K562 (cell line): ENCODE measurements around the gene DNASE1L1. TPM values are rescaled to one million over a fixed set of nuclear protein-coding genes. Genes with fewer than 3 reads are reported as not detected.
A peak's percentile ranks its signal among the peaks of the same experiment; 100 is the strongest.

Source experiments
- CBFB ChIP-seq: sonication (generic); formaldehyde crosslinking; IDR thresholded peaks from 2 replicates; pipeline ENCODE4 v1.4.0; 2020; ENCODE audit warnings: mild to moderate bottlenecking, missing genetic modification reagents
- FOXK1 ChIP-seq: sonication (generic); formaldehyde crosslinking; IDR thresholded peaks from 2 replicates; pipeline ENCODE4 v1.8.0; 2022; ENCODE audit warnings: missing genetic modification reagents, mild to moderate bottlenecking, borderline replicate concordance
- HOXB6 ChIP-seq: fragments of 250-450 bp; sonication (Bioruptor Pico); IDR thresholded peaks from 2 replicates; pipeline ENCODE4 v1.5.1; 2022; ENCODE audit warnings: mild to moderate bottlenecking, borderline replicate concordance
- ZEB2 ChIP-seq: fragments of 450-650 bp; IDR thresholded peaks from 2 replicates; pipeline ENCODE4 v1.6.1; 2016
- ZNF551 ChIP-seq: fragments of 250-450 bp; sonication (Bioruptor Pico); IDR thresholded peaks from 2 replicates; pipeline ENCODE4 v1.5.0; 2021; ENCODE audit warnings: mild to moderate bottlenecking, moderate library complexity
- ZNF830 ChIP-seq: fragments of 250-450 bp; sonication (Bioruptor Pico); IDR thresholded peaks from 2 replicates; pipeline ENCODE4 v1.5.0; 2021; ENCODE audit warnings: mild to moderate bottlenecking
- polyA plus RNA-seq, 8 experiments: library from polyadenylated mRNA; depleted of rRNA in 4 of 8; stranded (reverse) in 5 of 8; unstranded in 3 of 8; fragments of >200 nt; fragmentation: Nextera tagmentation in 2 of 8; fragmentation: Illumina TruSeq in 1 of 8; extraction: Ambion mirVana in 2 of 8; extraction: Trizol in 1 of 8; gene quantifications; 2 replicates each; pipeline versions ENCODE4 v1.2.1 to v1.2.3, GENCODE V29; 2011 to 2014; ENCODE audit warnings: inconsistent platforms in 1 of 8, missing spikeins in 1 of 8
- total RNA-seq, 7 experiments: library from RNA; depleted of rRNA in 6 of 7; stranded (reverse); fragments of >200 nt in 6 of 7; fragmentation: Illumina TruSeq in 2 of 7; extraction: Trizol in 2 of 7; gene quantifications; 2 replicates each; pipeline versions ENCODE4 v1.2.1 to v1.2.3, GENCODE V29; 2011 to 2021; ENCODE audit warnings: low replicate concordance in 1 of 7
- TF ChIP-seq, protein P1 (sequence below): fragments of 250-450 bp; sonication (Bioruptor Pico); IDR thresholded peaks from 2 replicates; pipeline ENCODE4 v1.5.0; 2020; ENCODE audit warnings: mild to moderate bottlenecking, borderline replicate concordance
- TF ChIP-seq, protein P2 (sequence below): sonication (generic); formaldehyde crosslinking; IDR thresholded peaks from 2 replicates; pipeline ENCODE4 v1.8.0; 2023; ENCODE audit warnings: mild to moderate bottlenecking, missing genetic modification reagents
- TF ChIP-seq, protein P3 (sequence below): fragments of 200-600 bp; sonication (generic); IDR thresholded peaks from one replicate; pipeline ENCODE4 v1.6.1; 2012; ENCODE audit warnings: mild to moderate bottlenecking, low read depth, low read length, inconsistent platforms

DNASE1L1 gene
- total and polyA plus RNA-seq, 9 of the 15 experiments (the other 6 are each of a cell fraction or from before 2014, with no cell fraction given), result 0.73 to 12.6 (median 7.9) TPM

DNA sequence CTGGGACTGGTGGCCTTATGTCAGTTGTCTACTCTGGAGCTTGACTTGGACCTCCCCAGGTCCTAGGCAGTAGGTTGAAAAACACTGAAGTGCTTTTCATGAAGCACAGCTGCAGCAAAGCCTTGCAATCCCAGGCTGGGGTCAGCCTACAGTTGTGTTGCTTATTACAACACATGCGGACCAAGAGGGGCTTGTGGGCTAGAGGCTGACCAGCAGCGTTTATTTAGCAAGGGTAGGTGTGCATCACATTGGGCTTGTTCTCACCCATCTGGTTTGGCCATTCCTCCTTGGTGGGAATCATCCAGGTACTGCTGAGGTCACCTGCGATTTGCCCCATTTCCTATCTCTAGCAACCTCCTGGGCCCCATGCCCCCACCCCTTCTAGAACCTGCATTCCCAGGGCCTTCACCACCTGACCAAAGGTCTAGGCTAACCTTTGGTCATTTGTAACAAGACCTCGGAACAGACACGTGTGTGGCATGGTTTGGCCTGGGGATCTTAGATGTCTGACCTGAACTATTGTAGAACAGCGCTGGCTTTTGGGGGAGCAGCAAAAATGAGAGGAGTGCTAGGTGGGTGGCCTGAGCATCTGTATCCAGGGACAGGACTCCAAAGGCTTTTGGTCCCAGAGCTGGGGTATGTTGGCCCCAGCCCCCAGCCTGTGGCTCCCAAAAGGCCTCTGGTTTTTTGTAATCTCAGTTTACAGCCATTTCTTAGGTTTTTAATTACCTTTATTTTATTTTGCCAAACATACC, 7.8 kb downstream of the DNASE1L1 start (continued):
- TF ChIP-seq, protein P1, sequence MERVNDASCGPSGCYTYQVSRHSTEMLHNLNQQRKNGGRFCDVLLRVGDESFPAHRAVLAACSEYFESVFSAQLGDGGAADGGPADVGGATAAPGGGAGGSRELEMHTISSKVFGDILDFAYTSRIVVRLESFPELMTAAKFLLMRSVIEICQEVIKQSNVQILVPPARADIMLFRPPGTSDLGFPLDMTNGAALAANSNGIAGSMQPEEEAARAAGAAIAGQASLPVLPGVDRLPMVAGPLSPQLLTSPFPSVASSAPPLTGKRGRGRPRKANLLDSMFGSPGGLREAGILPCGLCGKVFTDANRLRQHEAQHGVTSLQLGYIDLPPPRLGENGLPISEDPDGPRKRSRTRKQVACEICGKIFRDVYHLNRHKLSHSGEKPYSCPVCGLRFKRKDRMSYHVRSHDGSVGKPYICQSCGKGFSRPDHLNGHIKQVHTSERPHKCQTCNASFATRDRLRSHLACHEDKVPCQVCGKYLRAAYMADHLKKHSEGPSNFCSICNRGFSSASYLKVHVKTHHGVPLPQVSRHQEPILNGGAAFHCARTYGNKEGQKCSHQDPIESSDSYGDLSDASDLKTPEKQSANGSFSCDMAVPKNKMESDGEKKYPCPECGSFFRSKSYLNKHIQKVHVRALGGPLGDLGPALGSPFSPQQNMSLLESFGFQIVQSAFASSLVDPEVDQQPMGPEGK (CRISPR knock-in tag), result 0 out of 2 replicates have a peak, but pooled peaks have one; percentile 18
- TF ChIP-seq ZNF551 (CRISPR knock-in tag), result peak; percentile 12; the same call in 1 of the 2 replicates
- peak; percentile 98 for TF ChIP-seq FOXK1 (CRISPR knock-in tag)
- TF ChIP-seq, protein P2, sequence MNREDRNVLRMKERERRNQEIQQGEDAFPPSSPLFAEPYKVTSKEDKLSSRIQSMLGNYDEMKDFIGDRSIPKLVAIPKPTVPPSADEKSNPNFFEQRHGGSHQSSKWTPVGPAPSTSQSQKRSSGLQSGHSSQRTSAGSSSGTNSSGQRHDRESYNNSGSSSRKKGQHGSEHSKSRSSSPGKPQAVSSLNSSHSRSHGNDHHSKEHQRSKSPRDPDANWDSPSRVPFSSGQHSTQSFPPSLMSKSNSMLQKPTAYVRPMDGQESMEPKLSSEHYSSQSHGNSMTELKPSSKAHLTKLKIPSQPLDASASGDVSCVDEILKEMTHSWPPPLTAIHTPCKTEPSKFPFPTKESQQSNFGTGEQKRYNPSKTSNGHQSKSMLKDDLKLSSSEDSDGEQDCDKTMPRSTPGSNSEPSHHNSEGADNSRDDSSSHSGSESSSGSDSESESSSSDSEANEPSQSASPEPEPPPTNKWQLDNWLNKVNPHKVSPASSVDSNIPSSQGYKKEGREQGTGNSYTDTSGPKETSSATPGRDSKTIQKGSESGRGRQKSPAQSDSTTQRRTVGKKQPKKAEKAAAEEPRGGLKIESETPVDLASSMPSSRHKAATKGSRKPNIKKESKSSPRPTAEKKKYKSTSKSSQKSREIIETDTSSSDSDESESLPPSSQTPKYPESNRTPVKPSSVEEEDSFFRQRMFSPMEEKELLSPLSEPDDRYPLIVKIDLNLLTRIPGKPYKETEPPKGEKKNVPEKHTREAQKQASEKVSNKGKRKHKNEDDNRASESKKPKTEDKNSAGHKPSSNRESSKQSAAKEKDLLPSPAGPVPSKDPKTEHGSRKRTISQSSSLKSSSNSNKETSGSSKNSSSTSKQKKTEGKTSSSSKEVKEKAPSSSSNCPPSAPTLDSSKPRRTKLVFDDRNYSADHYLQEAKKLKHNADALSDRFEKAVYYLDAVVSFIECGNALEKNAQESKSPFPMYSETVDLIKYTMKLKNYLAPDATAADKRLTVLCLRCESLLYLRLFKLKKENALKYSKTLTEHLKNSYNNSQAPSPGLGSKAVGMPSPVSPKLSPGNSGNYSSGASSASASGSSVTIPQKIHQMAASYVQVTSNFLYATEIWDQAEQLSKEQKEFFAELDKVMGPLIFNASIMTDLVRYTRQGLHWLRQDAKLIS (CRISPR knock-in tag), result peak; percentile 93
- TF ChIP-seq ZEB2, result peak; percentile 32; the same call in 1 of the 2 replicates
- 0 out of 2 replicates have a peak, but pooled peaks have one; percentile 39 for TF ChIP-seq CBFB (CRISPR knock-in tag)
- TF ChIP-seq ZNF830, result 0 out of 2 replicates have a peak, but pooled peaks have one; percentile 46
- TF ChIP-seq, protein P3, sequence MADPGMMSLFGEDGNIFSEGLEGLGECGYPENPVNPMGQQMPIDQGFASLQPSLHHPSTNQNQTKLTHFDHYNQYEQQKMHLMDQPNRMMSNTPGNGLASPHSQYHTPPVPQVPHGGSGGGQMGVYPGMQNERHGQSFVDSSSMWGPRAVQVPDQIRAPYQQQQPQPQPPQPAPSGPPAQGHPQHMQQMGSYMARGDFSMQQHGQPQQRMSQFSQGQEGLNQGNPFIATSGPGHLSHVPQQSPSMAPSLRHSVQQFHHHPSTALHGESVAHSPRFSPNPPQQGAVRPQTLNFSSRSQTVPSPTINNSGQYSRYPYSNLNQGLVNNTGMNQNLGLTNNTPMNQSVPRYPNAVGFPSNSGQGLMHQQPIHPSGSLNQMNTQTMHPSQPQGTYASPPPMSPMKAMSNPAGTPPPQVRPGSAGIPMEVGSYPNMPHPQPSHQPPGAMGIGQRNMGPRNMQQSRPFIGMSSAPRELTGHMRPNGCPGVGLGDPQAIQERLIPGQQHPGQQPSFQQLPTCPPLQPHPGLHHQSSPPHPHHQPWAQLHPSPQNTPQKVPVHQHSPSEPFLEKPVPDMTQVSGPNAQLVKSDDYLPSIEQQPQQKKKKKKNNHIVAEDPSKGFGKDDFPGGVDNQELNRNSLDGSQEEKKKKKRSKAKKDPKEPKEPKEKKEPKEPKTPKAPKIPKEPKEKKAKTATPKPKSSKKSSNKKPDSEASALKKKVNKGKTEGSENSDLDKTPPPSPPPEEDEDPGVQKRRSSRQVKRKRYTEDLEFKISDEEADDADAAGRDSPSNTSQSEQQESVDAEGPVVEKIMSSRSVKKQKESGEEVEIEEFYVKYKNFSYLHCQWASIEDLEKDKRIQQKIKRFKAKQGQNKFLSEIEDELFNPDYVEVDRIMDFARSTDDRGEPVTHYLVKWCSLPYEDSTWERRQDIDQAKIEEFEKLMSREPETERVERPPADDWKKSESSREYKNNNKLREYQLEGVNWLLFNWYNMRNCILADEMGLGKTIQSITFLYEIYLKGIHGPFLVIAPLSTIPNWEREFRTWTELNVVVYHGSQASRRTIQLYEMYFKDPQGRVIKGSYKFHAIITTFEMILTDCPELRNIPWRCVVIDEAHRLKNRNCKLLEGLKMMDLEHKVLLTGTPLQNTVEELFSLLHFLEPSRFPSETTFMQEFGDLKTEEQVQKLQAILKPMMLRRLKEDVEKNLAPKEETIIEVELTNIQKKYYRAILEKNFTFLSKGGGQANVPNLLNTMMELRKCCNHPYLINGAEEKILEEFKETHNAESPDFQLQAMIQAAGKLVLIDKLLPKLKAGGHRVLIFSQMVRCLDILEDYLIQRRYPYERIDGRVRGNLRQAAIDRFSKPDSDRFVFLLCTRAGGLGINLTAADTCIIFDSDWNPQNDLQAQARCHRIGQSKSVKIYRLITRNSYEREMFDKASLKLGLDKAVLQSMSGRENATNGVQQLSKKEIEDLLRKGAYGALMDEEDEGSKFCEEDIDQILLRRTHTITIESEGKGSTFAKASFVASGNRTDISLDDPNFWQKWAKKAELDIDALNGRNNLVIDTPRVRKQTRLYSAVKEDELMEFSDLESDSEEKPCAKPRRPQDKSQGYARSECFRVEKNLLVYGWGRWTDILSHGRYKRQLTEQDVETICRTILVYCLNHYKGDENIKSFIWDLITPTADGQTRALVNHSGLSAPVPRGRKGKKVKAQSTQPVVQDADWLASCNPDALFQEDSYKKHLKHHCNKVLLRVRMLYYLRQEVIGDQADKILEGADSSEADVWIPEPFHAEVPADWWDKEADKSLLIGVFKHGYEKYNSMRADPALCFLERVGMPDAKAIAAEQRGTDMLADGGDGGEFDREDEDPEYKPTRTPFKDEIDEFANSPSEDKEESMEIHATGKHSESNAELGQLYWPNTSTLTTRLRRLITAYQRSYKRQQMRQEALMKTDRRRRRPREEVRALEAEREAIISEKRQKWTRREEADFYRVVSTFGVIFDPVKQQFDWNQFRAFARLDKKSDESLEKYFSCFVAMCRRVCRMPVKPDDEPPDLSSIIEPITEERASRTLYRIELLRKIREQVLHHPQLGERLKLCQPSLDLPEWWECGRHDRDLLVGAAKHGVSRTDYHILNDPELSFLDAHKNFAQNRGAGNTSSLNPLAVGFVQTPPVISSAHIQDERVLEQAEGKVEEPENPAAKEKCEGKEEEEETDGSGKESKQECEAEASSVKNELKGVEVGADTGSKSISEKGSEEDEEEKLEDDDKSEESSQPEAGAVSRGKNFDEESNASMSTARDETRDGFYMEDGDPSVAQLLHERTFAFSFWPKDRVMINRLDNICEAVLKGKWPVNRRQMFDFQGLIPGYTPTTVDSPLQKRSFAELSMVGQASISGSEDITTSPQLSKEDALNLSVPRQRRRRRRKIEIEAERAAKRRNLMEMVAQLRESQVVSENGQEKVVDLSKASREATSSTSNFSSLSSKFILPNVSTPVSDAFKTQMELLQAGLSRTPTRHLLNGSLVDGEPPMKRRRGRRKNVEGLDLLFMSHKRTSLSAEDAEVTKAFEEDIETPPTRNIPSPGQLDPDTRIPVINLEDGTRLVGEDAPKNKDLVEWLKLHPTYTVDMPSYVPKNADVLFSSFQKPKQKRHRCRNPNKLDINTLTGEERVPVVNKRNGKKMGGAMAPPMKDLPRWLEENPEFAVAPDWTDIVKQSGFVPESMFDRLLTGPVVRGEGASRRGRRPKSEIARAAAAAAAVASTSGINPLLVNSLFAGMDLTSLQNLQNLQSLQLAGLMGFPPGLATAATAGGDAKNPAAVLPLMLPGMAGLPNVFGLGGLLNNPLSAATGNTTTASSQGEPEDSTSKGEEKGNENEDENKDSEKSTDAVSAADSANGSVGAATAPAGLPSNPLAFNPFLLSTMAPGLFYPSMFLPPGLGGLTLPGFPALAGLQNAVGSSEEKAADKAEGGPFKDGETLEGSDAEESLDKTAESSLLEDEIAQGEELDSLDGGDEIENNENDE, result peak; percentile 39
- peak; percentile 23; the same call in 1 of the 2 replicates for TF ChIP-seq HOXB6
